HTR-8/SVneo (cell line): ENCODE results near the gene C5orf46.
"Not testable (repeated sequence)": the region's sequence is repeated elsewhere in the genome, so short reads cannot be mapped to it uniquely, and the experiment has no call there.

Experiments
- DNase-seq: peaks from one replicate; pipeline ENCODE4 v3.0.0; 2011; ENCODE audit warnings: low spot score, mixed read lengths; ENCODE audit not compliant: insufficient read length
- FAIRE-seq: peaks from 2 replicates; lab custom pipeline; 2011; peaks lifted over from hg19 to GRCh38; lab: Jason Lieb, UNC

C5orf46 gene

DNA sequence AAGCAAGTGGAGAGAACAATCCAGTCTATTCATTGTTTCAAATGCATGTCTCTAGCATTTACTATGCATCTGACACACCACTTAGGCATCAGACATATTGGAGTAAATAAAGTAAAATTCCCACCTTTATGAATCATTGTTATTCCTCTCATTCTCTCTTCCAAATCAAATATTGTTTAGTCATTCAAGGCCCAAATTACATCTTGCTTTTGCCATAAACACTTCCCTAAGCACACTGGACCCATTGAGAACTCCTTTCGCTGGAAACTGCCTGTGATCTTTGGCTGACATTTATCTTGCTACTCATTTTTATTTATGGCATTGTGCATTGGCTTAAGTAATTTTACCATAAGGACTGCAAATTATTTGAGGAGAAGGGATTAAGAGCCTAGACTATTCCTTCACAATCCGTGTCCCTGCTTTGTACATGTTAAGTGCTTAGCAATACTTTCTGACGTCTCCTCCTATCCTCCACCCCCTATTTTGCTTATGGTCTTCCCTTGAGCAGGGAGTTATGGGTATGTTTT lies 7.4 kb downstream of the C5orf46 start:
- DNase-seq (no peak), FAIRE-seq (no peak)

DNA sequence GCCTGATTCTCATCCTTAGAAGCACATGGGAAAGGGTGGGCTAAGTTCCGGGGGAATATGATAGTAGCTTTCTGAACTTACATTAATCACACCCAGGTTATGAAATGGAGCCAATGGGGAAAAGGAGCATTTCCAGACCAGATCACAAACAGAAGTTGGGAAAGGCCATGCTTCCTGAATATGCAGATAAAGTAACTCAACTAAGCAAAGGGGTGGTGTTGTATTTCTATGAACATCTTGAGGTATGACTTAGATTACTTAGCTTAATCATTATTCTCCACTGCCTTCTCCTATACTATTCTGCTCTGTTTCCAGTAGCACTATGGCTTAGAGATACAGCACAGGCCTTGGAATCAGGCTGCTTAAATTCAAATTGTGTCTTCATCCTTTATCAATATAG lies 10.5 kb downstream of the C5orf46 start:
- FAIRE-seq (no peak), DNase-seq (no peak)

DNA sequence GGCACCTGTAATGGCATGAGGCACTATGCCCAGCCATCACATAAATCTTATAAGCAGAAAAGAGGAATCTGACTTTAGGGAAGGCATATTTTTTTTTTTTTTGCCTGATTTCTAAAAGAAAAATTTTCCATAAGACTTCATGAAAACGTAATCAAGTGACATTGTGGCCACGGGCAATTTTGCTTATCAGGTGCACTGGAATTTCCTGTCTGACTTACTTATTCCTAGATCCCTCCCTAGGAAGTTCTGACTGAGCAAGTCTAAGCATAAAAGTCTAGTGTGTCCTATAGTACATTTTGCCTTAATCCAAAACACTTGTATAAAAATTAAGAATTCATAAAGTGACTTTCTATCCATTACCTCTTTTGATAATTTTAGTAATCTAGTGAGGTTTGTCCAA lies 12.5 kb downstream of the C5orf46 start:
- FAIRE-seq (no peak), DNase-seq (no peak)

DNA sequence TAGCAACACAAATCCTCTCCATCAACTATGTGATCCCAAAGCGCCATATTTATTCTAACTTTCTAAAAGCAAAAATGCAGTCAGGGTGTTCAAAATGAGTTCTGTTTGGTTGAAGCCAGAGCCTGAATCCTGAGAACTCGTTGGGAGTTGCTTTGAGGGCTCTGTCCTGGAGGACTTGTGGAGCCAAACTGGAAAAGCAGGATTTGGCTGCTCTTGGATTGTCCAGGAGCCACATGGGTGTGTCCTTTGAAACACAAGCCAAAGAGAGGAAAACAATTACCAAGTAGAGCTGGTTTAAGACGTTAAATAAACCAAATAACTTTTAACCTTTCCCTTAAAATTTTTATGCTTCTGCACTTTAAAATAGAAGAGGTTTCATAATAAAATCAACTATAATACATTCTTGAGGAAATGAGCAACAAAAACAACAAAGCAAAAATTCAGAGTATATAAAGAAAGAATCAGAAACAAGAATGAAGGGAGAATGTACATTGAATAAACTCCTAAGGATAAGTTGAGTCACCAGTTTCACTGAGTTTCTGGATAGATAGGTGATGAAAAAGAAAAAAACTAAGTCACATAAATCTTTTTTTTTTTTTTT lies 13.5 kb downstream of the C5orf46 start:
- no peak for FAIRE-seq
- no peak for DNase-seq

DNA sequence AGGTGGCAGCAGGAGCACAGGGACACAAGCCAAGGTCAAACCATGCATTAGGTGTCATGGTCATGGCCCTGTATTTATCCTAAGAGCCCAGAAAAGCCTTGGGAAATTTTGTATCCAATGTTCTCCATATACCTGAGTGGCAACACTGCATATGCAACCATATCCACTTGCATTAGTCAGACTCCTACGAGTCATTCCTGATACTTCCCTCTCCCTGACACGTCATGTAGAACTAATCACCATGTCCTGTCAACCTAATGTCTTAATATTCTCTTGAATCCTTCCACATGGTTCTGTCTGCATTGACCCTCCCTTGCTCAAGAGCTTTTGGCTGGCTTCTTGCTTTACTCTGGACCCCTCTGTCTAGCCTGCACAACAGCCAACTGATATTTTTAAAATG lies 18.4 kb downstream of the C5orf46 start:
- no peak for FAIRE-seq
- DNase-seq = no peak

DNA sequence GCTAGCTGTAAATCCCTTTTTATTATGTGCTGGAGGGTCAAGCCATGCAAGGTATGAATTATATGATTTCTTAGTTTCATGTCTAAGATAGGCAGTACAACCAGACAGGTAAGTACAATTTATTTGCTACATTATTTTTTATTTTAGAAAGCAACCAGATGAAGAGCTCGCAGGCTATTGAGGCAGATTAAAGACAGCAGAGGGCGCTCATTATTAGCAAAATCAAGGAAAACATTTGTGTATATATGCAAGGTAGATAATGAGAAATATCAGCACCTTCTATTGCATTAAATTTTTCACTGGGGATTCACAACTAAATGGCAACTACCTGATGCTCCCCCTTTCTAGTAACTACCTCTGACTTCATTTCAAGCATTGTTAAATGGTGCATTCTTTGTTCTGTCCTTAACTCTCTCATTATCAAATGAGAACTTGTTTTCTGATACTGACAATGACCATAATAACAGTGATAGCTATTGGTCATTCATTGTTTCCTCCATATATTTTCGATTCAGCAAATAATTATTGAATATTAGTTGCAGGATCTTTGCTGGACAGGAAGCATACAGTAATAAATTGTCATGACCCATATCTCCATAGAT lies 19.2 kb downstream of the C5orf46 start:
- FAIRE-seq (no peak), DNase-seq (peak; percentile 2)

DNA sequence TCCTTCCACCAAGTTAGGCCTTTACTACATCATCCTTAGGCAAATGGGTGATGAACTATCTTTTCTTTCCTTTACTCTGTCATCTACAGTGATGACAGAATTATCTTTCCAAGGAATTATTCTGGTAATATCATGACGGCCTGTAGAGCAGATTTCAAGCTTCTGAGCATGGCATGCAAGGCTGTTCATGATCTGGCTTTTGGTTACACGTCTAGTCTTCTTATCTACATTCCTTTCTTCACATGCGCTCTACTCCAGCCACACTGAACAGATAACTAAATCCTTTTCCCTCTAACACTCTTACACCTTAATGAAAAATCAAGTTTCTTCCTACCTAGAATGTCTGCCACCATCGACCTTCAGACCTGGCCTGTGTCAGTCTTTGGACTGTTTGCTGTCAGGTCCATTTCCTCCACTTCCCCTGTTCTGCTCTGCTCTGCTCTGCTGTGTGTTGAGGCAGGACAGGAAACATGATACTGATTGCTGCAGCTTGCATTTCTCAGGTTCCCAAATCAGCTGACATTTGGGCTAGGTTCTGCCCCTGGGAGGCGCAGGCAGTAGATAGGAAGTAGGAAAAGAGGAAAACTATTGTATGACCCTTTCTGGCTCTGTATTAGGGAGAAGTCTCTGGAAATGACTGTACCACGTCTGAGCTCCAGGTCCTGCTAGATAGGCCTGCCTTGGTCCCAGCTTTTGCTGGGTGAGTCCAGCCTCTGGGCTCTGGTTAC lies 23.6 kb downstream of the C5orf46 start:
- DNase-seq = no peak
- FAIRE-seq = no peak

DNA sequence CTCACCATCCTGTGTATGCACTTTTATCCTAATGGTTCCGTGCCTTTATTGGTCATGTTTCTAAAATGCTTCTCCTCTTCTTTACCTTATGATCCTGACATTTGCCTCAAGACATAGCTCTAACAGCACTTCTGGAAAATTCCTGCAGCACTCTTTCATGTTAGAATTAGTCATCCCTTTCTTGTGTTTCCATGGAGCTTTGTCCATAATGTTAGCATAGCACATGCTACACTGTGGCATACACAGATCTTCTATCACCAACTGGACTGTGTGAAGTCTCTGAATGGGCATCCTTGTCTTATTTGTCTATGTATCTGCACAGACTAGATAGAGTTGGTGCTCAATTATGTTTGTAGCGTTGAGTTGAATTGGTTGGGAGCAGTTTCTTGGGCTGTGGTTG lies 25.9 kb downstream of the C5orf46 start:
- FAIRE-seq (no peak), DNase-seq (no peak)

DNA sequence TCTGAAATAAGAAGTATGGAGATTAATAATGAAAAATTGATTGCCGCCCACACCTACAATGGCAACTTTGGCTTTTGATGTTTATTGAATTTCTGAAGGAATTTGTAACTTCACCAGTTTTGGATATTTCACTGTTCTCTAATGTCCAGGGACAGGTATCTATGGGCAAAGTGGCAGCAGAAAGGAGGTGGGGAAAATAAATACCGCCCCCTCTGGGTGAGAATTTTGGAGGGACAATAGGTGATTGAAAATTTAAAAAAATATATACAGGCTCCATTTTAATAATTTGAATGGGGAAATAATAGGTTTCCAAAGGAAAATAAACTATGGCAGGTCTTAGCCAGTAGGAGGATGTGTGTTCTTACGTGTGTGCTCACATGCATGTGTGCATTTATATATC lies 26.6 kb downstream of the C5orf46 start:
- FAIRE-seq (no peak), DNase-seq (no peak)

DNA sequence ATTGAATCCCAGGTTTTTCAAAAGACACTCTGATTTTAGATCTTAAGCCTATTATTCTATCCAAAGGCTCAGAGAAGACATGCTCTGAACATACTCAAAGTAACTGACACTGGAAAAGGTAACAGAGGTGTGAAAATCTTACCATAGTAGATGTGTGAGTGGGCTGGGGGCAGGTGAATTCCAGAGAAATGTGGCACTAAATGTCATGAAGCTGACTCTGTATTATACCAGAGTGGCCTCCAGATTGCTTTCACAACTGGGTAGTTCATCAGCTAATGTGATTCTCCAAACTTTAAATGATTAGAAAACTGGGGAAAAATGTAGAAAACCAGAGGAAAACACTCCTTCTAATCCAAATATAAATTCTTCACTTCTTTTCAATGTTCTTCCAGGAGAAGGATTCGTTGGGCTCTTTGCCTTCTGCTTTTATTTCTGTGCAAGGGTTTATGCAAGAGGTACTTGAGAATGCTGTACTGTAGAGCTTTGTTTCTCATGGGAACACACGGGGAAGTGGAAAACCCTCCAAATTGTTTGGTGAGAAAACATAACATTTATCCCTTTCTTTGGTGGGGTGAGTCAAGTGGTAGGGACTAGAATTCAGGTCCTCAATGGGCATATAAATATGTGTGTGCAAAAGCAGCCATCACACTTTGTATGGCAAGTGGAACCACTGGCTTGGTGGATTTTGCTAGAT lies 28.1 kb downstream of the C5orf46 start, which contains the start of gene SCGB3A2:
Gene SCGB3A2 (plus strand): TSS at position 646 of the 694 bp plus-strand sequence. CDS start 93 bp downstream, outside the sequence.
- FAIRE-seq (no peak), DNase-seq (no peak)

DNA sequence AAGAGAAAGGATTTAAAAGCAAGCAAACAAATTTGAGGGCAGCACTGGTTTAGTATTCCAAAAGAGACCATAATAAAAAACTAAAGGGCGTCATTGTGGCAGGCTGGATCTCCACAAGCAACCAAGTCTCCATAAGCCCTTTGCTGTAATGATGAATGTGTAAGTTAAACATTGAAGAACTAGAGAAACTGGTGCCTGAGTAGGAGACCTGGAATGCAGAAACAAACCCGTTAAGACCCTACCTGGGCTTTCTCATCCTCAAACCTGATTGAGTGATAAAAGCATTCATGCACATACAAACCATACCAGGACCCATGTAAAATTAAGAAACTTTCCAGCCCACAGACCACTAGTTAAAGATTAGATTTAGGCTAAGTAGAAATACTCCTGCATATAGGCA lies 29.7 kb downstream of the C5orf46 start:
- FAIRE-seq (no peak), DNase-seq (no peak)

DNA sequence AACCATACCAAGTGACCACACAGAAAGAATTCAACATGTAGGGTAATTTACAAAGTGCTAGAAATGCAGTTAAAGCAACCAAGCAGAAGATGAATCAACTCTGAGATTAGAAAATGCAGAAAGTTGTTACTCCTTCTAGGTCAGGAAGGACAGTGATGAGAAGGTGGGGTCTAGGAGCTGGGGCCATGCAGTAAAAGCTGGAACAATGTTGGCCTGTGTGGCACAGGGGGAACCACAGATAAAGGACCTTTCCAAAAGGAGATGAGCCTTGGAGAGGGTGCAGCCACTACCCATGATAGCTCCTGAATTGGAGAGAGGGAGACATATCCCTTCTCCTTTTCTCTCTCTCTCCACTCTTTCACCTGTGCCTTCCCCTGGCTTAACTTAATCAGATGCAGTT lies 30.2 kb downstream of the C5orf46 start:
- FAIRE-seq = no peak
- no peak for DNase-seq

DNA sequence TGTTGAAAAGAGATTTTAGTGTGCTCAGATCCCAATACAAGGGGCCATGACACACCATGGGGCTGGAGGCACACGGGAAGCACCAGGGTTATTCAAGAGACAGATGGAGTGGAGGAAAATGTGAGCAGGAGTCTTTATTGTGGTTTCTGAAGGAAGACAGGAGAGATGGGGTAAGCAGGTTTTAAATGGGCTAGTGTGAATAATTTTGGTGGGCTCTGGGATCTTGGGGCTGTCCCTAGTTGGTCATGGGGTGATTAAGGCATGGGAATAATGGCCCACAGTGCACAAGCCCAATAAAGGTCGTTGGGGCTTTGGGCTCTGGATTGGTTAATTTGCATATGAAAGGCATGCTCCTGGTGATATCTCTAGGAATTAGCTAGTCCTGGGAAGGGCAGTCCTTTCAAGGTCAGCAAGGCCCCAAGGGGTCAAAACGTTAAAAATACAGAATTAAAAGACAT lies 31.4 kb downstream of the C5orf46 start:
- FAIRE-seq (no peak), DNase-seq (no peak)

DNA sequence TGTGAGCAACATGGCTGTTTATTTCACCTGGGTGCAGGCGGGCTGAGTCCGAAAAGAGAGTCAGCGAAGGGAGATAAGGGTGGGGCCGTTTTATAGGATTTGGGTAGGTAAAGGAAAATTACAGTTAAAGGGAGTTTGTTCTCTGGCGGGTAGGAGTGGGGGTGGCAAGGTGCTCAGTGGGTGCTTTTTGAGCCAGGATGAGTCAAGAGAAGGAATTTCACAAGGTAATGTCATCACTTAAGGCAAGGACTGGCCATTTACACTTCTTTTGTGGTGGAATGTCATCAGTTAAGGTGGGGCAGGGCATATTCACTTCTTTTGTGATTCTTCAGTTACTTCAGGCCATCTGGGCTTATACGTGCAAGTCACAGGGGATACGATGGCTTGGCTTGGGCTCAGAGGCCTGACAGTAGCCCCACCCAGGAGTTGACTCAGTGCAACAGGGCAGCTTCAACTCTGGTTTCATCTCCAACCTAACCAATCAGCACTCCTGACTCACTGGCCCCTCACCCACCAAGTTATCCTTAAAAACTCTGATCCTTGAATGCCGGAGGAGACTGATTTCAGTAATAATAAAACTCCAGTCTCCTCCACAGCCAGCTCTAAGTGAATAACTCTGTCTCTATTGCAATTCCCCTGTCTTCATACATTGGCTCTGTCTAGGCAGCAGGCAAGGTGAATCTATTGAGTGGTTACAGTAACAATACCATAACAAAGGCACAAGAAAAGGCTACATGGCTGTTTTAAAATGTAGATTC lies 32.0 kb downstream of the C5orf46 start:
- not testable (repeated sequence) for DNase-seq, FAIRE-seq

DNA sequence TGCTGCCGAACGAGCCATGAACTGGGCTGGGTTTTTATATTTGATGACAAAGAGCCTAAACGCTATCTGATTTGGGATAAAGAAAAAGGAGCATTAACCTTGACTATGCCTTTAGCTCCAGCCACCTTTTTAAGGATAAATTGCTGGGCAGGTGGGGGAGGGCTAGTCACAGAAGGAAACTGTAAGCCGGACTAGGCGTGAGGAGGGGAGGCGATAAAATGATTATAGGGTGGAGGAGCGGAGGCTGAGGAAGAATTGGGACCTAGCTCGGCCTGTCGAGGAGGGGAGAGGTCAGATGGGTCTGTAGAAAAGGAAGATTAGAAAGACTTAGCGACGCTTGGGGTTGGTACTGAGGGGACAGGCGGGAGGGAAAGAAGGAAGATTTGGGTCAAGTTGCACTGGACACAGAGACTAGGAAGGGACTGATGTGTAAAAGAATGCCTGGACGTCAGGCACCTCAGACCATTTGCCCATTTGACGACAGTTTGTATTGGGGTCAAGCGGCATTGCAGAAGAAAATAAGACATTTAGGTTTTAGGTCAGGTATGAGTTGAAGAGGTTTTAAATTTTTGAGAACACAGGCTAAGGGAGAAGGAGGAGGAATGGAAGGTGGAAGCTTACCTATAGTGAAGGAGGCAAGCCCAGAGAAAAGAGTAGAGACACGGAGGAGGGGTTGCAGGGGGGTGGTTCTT lies 33.4 kb downstream of the C5orf46 start:
- not testable (repeated sequence) for DNase-seq, FAIRE-seq

DNA sequence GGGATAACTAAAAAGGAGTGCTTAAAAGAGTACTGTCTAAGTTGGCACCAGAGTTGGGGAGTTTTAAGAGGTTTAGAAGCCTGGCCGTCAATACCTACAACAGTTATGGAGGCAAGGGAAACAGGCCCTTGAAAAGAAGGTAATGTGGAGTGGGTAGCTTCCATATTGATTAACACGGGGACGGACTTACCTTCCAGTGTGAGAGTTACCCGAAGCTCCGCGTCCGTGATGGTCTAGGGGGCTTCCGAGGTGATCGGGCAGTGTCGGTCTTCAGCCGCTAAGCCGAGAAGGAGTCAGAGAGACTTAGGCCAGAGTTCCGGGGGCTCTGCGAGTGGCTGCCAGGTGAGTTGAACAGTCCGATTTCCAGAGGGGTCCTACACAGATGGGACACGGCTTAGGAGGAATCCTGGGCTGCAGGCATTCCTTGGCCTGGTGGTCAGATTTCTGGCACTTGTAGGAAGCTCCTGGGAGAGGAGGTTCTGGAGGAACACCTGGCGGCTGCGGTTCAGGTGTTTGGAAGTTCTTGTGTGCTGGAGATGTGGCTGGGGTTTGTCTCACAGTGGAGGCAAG lies 34.3 kb downstream of the C5orf46 start:
- DNase-seq, FAIRE-seq: not testable (repeated sequence)

DNA sequence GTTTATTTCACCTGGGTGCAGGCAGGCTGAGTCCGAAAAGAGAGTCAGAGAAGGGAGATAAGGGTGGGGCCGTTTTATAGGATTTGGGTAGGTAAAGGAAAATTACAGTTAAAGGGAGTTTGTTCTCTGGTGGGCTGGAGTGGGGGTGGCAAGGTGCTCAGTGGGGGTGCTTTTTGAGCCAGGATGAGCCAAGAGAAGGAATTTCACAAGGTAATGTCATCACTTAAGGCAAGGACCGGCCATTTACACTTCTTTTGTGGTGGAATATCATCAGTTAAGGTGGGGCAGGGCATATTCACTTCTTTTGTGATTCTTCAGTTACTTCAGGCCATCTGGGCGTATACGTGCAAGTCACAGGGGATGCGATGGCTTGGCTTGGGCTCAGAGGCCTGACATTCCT lies 36.4 kb downstream of the C5orf46 start:
- DNase-seq, FAIRE-seq: not testable (repeated sequence)

DNA sequence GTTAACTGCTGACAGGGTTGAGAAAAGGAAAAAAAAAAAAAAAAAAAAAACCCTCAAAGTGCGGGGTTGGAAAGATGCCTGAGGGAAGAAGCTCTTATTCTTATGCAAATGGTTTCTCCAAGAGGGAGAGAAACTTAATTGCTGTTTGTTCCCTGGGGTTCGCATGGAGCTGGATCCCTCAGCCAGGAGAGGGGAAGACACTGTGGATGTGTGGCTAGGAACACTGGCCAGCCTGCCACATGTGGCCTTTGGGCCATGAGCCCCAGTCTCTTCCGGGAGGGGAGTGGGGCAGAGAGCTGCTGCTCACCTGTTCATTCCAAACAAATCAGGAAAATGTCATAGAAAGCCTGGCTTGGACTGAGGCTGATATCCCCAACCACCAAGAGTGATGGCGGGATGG lies 37.2 kb downstream of the C5orf46 start:
- FAIRE-seq (no peak), DNase-seq (no peak)
